Stomach (tissue), 4 donors: Measurements from ENCODE around the gene DUXA.

Experiments
- EP300 ChIP-seq: sonication (generic); formaldehyde crosslinking; IDR thresholded peaks from one replicate; pipeline ENCODE4 v1.6.1; 2017; ENCODE audit warnings: antibody characterized with exemption
- POLR2A ChIP-seq, 4 donors: fragments of 450-650 bp; IDR thresholded peaks; one replicate each; pipeline ENCODE4 v1.6.1; 2016; ENCODE audit warnings: antibody characterized with exemption in 4 of 4, control low read depth in 2 of 4, mild to moderate bottlenecking in 1 of 4, moderate library complexity in 1 of 4
- POLR2AphosphoS5 ChIP-seq, 3 donors: sonication (generic); formaldehyde crosslinking; IDR thresholded peaks; one replicate each; pipeline ENCODE4 v1.6.1; 2016; ENCODE audit warnings: antibody characterized with exemption in 3 of 3
- TF ChIP-seq, protein P1 (sequence below), 7 experiments: fragments of 450-650 bp in 4 of 7; fragments of 200-600 bp in 3 of 7; sonication (generic) in 3 of 7; IDR thresholded peaks; one replicate each; pipeline ENCODE4 v1.5.1; 2016 to 2019; ENCODE audit warnings: antibody characterized with exemption in 7 of 7, control low read depth in 2 of 7, mild to moderate bottlenecking in 1 of 7

DNA sequence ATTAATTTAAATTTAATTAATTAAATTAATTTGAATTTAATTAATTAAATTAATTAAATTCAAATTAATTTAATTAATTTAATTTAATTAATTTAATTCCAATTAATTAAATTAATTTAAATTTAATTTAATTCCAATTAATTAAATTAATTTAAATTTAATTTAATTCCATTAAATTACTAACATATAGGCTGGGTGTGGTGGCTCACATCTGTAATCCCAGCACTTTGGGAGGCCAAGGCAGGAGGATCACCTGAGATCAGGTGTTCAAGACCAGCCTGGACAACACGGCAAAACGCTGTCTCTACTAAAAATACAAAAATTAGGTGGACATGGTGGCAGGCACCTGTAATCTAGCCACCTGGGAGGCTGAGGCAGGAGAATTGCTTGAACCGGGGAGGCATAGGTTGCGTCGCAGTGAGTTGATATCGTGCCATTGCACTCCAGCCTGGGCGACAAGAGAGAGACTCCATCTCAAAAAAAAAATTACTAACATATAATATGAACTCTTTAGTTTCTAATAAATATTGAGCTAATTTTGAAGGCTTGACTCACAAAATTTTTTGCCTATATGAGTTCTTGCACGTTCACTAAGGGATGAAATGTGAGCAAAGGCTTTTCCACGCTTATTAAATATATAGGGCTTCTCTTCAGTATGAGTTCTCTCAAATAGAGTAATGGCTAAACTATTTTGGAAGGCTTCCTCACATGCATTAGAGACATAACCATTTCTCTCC lies 56.5 kb downstream of the DUXA start:
- TF ChIP-seq, protein P1, sequence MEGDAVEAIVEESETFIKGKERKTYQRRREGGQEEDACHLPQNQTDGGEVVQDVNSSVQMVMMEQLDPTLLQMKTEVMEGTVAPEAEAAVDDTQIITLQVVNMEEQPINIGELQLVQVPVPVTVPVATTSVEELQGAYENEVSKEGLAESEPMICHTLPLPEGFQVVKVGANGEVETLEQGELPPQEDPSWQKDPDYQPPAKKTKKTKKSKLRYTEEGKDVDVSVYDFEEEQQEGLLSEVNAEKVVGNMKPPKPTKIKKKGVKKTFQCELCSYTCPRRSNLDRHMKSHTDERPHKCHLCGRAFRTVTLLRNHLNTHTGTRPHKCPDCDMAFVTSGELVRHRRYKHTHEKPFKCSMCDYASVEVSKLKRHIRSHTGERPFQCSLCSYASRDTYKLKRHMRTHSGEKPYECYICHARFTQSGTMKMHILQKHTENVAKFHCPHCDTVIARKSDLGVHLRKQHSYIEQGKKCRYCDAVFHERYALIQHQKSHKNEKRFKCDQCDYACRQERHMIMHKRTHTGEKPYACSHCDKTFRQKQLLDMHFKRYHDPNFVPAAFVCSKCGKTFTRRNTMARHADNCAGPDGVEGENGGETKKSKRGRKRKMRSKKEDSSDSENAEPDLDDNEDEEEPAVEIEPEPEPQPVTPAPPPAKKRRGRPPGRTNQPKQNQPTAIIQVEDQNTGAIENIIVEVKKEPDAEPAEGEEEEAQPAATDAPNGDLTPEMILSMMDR (IDR thresholded peaks at IDR 0.05), result no peak
- TF ChIP-seq POLR2A (IDR thresholded peaks at IDR 0.05) (no peak), EP300 (no peak), POLR2AphosphoS5 (IDR thresholded peaks at IDR 0.05) (no peak)
